ENCODE results near the gene EPHA2.

Gene EPHA2

DNA sequence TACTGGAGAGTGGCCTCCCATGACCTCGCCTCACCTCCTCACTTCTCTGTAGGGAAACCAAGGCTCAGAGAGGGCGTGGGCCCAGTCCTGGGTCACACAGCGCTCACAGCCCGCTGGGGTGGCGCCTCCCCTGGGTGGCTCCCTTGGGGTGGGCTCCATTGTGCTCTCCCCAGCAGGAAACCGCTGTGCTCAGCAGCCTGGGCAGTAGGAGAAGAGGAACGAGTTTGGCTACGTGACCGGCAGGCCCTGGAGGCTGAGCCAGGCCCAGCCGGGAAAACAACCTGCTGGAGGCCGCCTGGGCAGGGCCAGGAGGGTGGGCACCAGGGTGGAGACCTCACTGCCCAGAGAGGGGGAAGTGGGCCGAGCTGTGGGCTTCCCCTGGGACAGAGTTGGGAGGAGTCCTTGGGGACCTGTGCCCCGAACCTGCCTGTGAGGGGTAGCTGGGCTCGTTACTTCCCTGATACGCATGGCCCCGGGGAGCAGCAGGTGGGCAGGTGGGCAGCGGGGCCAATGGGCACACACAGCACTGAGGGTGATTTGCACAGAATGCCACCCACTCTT, 67.4 kb downstream of the EPHA2 start:
- Histone ChIP-seq H3K4me3 (no peak overlapping the region), H3K27ac (peak overlapping the region in 8 of 21 experiments; percentile 0 to 54 (median 18))

- Histone ChIP-seq H3K27ac (peak overlapping the region in 2 of 21 experiments; percentile 6 to 46), H3K4me3 (no peak overlapping the region)
These were observed 68.1 kb downstream of the EPHA2 start for GRCh38 chr1:16087733-16088132.

DNA sequence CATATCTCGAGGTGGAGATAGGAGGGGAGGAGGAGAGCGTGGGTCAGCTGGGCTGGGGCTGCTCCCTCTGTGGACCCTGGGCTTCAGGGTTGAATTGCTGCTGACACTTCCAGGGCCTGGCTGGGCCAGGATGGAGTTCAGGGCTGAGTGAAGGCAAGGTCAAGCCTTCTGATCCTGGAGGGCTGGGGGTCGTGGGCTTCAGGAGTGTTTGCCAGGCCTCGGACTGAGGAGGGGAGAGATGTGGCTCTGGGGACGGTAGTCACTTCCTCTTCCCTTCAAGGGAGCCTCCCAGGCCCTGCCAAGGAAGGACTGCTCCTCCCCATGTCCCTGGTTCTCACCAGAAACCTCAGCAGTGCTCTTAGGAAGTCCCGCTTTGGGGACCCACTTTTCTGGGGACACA, 70.3 kb downstream of the EPHA2 start:
- no peak overlapping the region for H3K4me3 ChIP-seq
- H3K27ac ChIP-seq, result no peak overlapping the region

DNA sequence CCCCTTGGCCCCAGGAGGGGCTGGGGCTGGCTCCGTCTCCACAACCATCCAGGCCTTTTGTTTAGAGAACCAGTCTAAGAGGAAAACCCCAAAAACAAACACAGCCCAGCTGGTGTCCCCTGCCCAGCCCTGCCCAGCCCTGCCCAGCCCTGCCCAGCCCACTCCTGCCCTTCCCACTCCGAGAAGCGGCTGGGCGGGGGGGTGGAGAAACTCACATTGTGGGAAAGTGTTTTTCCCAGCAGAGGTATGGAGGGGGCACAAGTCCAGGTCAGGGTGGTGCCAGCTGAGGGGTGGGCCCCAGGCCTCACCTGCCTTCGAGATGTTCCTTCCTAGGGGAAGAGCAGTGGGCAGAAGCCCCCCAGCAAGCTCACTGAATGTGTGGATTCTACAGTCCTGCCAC, 72.4 kb downstream of the EPHA2 start:
- no peak overlapping the region for H3K4me3 ChIP-seq
- H3K27ac ChIP-seq, result no peak overlapping the region

GRCh38 chr1:16082283-16083038, 73.4 kb downstream of the EPHA2 start:
- H3K27ac ChIP-seq, result no peak overlapping the region
- no peak overlapping the region for H3K4me3 ChIP-seq

DNA sequence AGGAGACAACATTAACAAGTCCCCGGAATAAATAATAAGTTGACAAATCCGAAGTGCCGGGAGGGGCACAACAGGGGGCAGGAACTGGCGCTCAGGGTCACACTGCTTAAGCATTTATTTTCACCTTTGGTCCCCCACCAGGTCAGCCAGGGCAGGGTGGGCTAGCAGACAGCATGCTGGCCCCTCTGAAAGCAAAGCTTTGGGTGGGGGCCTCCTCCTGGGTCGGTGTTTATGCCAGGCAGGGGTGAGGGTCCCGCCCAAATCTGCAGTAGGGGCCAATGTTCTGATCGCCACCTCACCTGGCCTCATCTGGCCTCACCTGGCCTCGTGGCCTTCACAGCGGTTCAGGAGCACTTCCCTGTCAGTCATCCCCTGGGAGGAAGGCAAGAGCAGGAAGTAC, 74.2 kb downstream of the EPHA2 start:
- Histone ChIP-seq H3K4me3 (no peak overlapping the region), H3K27ac (no peak overlapping the region)

GRCh38 chr1:16080422-16081150, 75.3 kb downstream of the EPHA2 start:
- no peak overlapping the region for H3K4me3 ChIP-seq
- no peak overlapping the region for H3K27ac ChIP-seq

GRCh38 chr1:16078925-16079656, 76.8 kb downstream of the EPHA2 start:
- Histone ChIP-seq H3K27ac (peak overlapping the region in 9 of 21 experiments; percentile 4 to 66 (median 24)), H3K4me3 (no peak overlapping the region)

GRCh38 chr1:16077406-16078245, 78.2 kb downstream of the EPHA2 start:
- Histone ChIP-seq H3K27ac (peak overlapping the region in 3 of 21 experiments; percentile 14 to 34 (median 30)), H3K4me3 (no peak overlapping the region)

DNA sequence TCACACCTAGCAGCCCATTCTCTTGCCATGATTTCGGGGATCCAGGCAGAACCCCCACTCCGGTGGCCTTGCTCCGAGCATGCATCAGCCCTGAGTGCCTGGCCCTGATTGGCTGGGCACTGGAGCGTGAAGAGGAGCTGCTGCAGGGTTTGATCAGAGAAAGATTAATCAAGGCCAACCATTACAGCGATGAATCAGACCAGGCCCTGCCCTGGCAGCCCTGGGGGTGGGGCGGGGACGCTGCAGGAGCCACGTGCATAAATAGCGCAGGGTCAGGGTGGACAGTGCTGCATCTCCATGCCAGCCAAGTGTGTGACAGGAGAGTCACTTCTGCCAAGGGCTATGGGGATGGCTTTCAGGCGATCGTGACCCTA, 79.0 kb downstream of the EPHA2 start:
- Histone ChIP-seq H3K27ac (peak overlapping the region in 5 of 21 experiments; percentile 12 to 62 (median 21)), H3K4me3 (no peak overlapping the region)

GRCh38 chr1:16076031-16076864, 79.6 kb downstream of the EPHA2 start:
- Histone ChIP-seq H3K27ac (peak overlapping the region in 7 of 21 experiments; percentile 0 to 63 (median 21)), H3K4me3 (no peak overlapping the region)

- Histone ChIP-seq H3K4me3 (no peak overlapping the region), H3K27ac (peak overlapping the region in 1 of 21 experiments; percentile 63)
These were observed 80.4 kb downstream of the EPHA2 start for GRCh38 chr1:16075337-16076030.

Data from skin epidermis (tissue), 12 donors.